NCI-H187 (cell line): ENCODE data around the gene MOB3B.

Experiments used
- DNase-seq, 2 experiments: peaks; one replicate each; lab custom pipeline; 2025; lab: John Stamatoyannopoulos, UW

MOB3B gene

DNA sequence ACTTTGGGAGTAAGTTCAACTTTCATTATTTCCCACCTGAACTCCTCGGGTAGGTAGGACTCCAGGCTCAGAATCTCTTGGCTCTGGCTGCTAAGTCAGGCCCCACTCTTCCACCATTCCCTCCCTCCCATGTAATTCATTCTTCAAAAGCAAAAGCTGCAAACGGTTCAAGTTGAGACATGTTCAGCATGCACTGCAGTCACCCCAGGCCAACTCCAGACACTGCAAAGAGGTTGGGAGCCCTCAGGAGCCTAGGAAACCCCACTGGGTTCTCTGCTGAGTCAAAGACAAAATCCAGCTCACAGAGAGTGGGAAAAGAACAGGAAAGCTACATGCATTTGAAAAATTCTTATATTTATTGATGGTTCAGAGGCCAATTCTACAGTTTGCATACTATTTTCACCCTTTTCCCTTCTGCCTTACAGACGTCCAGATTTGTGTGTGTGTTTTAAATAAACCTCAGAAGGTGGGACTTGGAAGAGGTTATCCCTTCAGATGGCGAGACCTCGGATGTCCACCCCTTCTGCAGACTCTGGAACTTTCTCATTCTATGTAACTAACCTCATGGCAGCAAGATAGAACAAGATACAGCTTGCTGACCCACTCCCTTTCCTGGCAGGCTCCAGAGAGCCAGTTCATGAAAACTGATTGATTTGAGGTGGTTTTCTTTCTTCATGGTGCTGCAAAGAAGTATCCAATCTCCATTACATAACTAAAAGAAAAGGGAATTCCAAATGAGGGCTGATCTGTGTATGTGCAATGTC is 167.0 kb downstream of the MOB3B start:
- DNase-seq = no peak

GRCh38 chr9:27361492-27361891 is 168.1 kb downstream of the MOB3B start:
- DNase-seq = no peak

DNA sequence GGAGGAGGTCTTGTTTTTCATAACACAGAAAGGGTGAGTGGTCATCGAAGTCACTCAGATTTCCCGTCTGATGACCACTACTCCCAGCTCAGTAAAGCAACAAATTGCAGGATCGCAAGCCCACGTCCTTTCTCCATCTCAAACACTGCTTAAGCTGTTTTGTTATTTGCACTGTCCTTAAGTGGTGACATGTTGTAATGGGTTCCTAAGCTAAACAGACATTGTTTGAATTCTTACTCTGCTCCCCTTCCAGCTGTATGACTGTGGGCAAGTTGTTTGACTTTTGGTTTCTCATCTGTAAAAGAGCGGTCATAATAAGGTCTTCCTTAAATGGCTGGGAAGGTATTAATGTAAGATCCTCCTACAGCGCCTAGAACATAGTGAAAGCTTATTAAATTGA is 169.9 kb downstream of the MOB3B start:
- DNase-seq = no peak

- DNase-seq = no peak
Measured at GRCh38 chr9:27358007-27358406, 171.6 kb downstream of the MOB3B start.

DNA sequence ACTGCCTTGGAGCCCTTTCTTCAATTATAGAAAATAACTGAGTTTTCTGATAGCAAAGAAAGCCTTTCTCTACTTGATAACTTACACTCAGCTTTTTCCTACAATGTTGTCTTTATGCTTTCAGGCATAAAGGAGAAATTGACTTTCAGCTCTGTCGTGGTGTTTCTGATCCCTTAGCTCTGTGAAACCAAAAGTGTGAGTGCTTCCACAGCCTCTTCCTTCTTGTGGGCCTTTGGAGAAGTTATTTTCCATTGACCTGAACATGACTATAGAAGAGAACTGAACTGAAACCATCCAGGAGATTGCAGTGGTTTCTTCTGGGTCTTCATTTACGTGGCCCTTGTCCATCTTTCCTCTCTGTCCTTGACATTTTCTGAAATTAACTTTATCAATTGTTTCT is 173.2 kb downstream of the MOB3B start:
- DNase-seq = no peak

- no peak for DNase-seq
Measured at GRCh38 chr9:27355166-27355565, 174.4 kb downstream of the MOB3B start.

GRCh38 chr9:27353474-27354229 is 176.0 kb downstream of the MOB3B start:
- DNase-seq = no peak

GRCh38 chr9:27353166-27353473 is 176.5 kb downstream of the MOB3B start:
- DNase-seq = no peak

DNA sequence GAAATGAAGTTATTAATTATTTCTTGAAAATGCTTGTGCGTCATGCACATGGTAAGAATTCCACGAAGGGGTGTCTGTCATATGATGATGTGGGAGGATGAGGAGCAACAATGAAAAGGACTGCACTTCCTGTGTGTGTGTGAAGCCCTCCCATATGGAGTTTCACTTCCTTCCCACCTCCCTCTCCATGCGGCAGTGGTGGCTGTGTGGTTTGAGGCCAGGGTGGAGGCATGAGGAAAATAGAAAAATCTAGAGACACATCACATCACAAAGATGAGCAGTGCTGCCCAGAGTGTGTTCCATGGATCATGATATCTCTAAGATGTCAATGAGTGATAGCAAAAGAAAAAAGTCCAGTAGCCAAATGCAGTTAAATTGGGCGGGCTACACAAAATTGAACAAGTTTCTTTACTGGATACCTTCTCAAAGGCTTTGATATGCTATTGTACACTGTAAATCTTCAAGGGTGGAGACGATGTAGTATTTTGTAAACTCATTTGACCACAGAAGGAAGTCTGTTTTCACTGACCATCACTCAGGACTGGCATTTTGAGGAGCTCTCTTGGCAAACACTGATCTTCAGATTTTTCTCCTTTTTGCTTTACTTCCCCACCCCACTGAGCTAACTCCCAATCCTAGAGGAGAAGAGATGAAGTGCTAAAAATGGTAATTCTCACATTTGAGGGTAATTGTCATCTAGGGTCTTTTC is 177.0 kb downstream of the MOB3B start:
- DNase-seq = no peak

- peak in 1 of 2 experiments; percentile 9 for DNase-seq
Measured at GRCh38 chr9:27351438-27351837, 178.2 kb downstream of the MOB3B start.

DNA sequence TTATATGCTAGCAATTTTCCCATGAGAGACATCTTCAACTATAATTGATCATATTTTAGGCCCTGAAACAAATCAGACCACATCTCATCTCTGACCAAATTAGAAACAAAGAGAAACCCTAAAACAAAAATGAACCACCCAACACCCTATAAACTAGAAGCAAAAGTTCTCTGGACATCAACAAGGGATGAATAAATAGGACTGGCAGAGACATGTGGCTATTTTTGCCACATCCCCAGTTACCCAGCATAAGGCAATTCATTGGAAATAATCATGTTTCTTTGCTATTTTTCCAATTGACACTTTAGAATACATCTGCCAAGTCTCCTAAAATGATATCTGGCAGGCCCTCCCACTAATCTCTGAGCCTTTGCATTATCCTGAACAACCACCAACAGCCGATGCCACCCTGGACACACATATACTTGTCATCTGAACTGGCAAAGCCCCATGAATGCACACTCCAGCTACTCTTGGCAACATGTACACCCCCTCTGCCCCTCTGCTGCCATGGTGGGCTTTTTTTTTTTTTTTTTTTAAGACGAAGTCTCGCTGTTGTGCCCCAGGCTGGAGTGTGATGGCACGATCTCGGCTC is 179.1 kb downstream of the MOB3B start:
- no peak for DNase-seq

DNA sequence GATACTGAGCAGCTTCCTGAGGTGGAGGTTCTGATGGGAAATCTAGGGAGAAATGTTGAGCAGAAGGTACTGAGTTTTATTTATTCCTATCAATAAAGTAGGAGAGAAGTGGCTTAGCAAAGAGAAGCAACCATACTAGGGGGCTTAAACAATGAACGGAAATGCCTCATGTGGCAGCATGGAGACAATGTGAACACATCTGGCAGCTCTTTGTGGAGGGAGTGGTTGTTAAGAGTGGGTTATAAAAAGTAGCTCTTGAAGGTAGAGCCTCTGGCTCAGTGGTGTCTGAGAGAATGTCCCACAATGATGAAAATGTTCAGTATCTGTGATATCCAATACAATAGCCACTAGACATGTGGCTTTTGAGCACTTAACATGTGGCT is 179.9 kb downstream of the MOB3B start:
- no peak for DNase-seq

GRCh38 chr9:27348785-27349697 is 180.6 kb downstream of the MOB3B start:
- DNase-seq = no peak

DNA sequence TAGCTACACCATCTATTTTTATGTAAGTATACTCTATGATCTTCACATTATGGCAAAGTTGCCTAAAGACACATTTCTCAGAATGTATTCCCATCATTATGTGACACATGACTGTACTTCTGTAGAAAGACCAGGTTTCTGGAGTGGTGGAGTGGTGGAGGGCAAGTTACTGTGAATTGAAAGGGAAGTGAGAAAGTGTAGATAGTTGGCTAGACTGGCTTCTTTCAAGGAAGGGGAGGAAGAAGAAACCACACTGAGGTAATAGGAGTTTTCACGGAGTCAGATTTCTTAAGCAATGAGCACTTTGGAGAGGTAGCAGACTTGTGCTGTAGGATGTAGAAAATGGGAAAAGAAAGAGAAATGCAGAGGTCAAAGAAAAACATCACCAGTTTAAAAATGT is 181.7 kb downstream of the MOB3B start:
- DNase-seq = no peak

- no peak for DNase-seq
Measured at GRCh38 chr9:27344776-27345175, 184.8 kb downstream of the MOB3B start.

GRCh38 chr9:27341545-27342294 is 187.9 kb downstream of the MOB3B start:
- no peak for DNase-seq

DNA sequence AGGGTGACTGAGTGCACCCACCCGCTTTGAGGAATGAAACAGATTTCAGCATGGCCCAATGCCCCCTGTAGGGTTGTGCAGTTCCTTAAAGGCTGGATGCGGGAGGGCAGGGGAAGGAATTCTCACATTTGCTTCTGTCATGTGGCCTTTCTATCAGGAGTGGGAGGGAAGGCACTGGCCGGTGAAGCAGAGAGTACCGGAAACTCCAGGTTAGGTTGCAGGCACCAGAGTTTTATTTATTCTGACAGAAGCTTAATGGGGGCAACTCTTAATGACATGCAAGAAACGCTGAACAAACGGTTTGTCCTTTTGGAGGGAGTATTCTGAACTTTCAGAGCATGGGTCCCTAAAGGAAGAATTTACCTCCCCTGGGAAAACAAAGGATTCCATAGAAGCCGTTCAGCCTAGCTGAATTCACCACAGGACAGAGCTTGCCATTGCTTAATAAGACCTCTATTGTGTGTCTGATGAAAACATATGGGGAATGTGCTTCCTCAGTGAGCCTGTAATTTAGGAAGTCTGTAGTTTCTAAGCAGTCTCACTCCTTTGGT is 188.6 kb downstream of the MOB3B start:
- no peak for DNase-seq

DNA sequence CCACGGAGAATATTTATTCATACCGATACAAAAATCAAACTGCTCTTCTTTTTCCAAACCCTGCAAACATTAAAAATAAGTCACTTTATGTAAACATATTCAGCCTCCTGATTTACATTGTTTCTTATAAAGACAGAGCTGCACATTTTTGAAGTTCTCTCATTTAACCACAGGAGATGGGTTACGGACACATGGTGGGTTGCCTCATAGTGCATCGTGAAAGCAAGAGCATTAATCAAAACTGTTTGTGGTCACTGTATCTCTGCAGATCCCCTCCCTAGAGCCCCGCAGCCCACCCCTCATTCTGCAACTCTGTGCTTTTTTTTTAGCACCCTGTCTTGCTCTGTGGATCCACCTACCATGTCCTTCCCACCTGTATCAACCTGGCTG is 189.3 kb downstream of the MOB3B start:
- no peak for DNase-seq

DNA sequence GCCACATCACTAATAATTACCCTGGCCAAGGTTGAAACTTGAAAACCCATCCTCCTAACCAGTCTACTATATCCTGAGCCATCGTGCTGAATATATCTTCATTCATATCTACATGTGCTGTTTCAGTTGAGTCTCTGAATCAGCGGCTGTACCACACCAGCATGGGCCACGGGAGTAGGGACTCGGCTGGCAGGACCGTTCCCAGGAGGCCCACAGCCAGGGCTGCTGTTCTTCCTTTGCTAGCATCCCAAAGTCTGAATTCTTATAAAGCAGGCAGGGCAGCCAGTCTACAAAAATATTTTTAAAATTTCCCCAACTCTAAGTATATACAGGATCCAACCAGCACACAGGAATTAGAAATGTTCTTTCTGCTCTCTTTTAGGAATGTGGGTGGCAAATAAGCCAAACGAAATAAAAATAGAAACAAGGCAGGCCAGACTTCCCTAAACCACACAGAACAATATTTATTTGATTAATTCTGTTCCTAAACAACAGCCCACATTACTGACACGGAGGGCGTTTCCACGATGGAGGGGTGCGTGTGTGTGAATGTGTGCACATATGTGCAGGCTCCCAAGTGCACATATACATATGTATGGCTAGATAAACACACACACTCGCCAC is 189.8 kb downstream of the MOB3B start:
- no peak for DNase-seq

GRCh38 chr9:27338527-27338903 is 191.1 kb downstream of the MOB3B start:
- no peak for DNase-seq
